B cell (primary cell): Measurements from ENCODE around the gene RIC1.

Source experiments
- EZH2 ChIP-seq: IDR thresholded peaks from 2 replicates; pipeline ENCODE4 v1.6.1; 2012; ENCODE audit warnings: borderline replicate concordance, low read depth, mild to moderate bottlenecking, moderate library complexity, low read length; ENCODE audit not compliant: insufficient read depth, poor library complexity, severe bottlenecking
- TF ChIP-seq, protein P1 (sequence below): fragments of 200-600 bp; IDR thresholded peaks from one replicate; pipeline ENCODE4 v1.8.0; 2022; ENCODE audit warnings: antibody characterized with exemption, mild to moderate bottlenecking

GRCh38 chr9:5650356-5651105 lies 21.6 kb downstream of the RIC1 start:
- TF ChIP-seq, protein P1, sequence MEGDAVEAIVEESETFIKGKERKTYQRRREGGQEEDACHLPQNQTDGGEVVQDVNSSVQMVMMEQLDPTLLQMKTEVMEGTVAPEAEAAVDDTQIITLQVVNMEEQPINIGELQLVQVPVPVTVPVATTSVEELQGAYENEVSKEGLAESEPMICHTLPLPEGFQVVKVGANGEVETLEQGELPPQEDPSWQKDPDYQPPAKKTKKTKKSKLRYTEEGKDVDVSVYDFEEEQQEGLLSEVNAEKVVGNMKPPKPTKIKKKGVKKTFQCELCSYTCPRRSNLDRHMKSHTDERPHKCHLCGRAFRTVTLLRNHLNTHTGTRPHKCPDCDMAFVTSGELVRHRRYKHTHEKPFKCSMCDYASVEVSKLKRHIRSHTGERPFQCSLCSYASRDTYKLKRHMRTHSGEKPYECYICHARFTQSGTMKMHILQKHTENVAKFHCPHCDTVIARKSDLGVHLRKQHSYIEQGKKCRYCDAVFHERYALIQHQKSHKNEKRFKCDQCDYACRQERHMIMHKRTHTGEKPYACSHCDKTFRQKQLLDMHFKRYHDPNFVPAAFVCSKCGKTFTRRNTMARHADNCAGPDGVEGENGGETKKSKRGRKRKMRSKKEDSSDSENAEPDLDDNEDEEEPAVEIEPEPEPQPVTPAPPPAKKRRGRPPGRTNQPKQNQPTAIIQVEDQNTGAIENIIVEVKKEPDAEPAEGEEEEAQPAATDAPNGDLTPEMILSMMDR = no peak
- no peak for TF ChIP-seq EZH2
